Measurements from ENCODE around the gene CORO2A. TPM values are rescaled to one million over a fixed set of nuclear protein-coding genes. Genes with fewer than 3 reads are reported as not detected.
A peak's percentile ranks its signal among the peaks of the same experiment; 100 is the strongest.

CORO2A gene
- total and polyA plus RNA-seq, 2 of the 8 experiments (the other 6 are each of a cell fraction or from before 2014, with no cell fraction given) = 13.7 to 27.9 TPM

- H2BK20ac ChIP-seq (ENCODE audit: low read length) = no peak overlapping the region
- 0 out of 2 replicates have a peak overlapping the region, but pooled peaks have one; percentile 20 for H2AK5ac ChIP-seq (ENCODE audit: low read depth, low read length)
- FAIRE-seq = peak; percentile 78
- no peak overlapping the region for H4K8ac ChIP-seq (ENCODE audit: extremely low read depth, insufficient read depth, low read length)
- H3K56ac ChIP-seq (replicated peaks; ENCODE audit: insufficient read length, low read depth, low read length) = no peak overlapping the region
- H3K36me3 ChIP-seq (ENCODE audit: control insufficient read depth in 2 of 4, insufficient read depth in 4 of 4, low read length in 3 of 4) = peaks cover 0 to 2% (median under 1%) of the 10 kb centered on the region in 4 experiments; a peak in 1 of 8 replicates
- H2BK15ac ChIP-seq (ENCODE audit: low read length) = no peak overlapping the region
- H3K27ac ChIP-seq (ENCODE audit: low read depth, low read length) = no peak overlapping the region
- 82% methylated on average over 9 of the region's 9 CpGs; no CpG with 5 or more reads in 1 of the 2 experiments for WGBS, 2 experiments (ENCODE audit: extremely low coverage in 1 of 2, insufficient coverage in 1 of 2, insufficient read length in 1 of 2, insufficient replicate concordance in 2 of 2, low coverage in 1 of 2, low lambda C conversion rate in 2 of 2, missing lambda C conversion rate in 1 of 2)
- H3K27me3 ChIP-seq (replicated peaks in 1 of 4; ENCODE audit: control insufficient read depth in 3 of 4, extremely low read depth in 1 of 4, insufficient read depth in 3 of 4, low read length in 3 of 4) = no peaks in the 10 kb centered on the region
- H2BK120ac ChIP-seq (replicated peaks; ENCODE audit: low read depth, low read length) = no peak overlapping the region
- DNase-seq (ENCODE audit: low read depth in 1 of 2, low spot score in 2 of 2) = peak in 1 of 2 experiments; percentile 74
- no peak overlapping the region for H3K4me3 ChIP-seq (ENCODE audit: extremely low read depth in 1 of 4, insufficient read depth in 2 of 4, low read depth in 3 of 4, low read length in 4 of 4)
- no peak overlapping the region for H3K18ac ChIP-seq (ENCODE audit: extremely low read depth, low read length)
- H3K79me2 ChIP-seq (ENCODE audit: control insufficient read depth in 1 of 2, insufficient read depth in 2 of 2, low read length in 2 of 2) = no peaks in the 10 kb centered on the region
- H3K14ac ChIP-seq (ENCODE audit: insufficient read length) = no peak overlapping the region
- H3K9ac ChIP-seq (replicated peaks in 1 of 4; ENCODE audit: extremely low read depth in 1 of 4, low read depth in 3 of 4, low read length in 3 of 4) = no peak overlapping the region; a peak in 1 of 7 replicates
- no peak overlapping the region for H2BK5ac ChIP-seq (ENCODE audit: low read depth, low read length)
- no peak overlapping the region for H4K91ac ChIP-seq (replicated peaks; ENCODE audit: insufficient read length, low read length)
- H2AFZ ChIP-seq (ENCODE audit: low read length) = no peak overlapping the region
- no peaks in the 10 kb centered on the region for H4K20me1 ChIP-seq (replicated peaks in 1 of 2; ENCODE audit: control insufficient read depth in 1 of 2, insufficient read depth in 2 of 2, low read length in 2 of 2)
- TF ChIP-seq TCF12 (IDR thresholded peaks at IDR 0.05; ENCODE audit: low read depth, low read length) (no peak), RAD21 (IDR thresholded peaks at IDR 0.05 in 1 of 2, conservative IDR thresholded peaks at IDR 0.05 in 1 of 2; ENCODE audit: low read depth in 2 of 2, low read length in 2 of 2) (peak; percentile 66 to 73), CHD2 (IDR thresholded peaks at IDR 0.05; ENCODE audit: low read length) (no peak), CTCF (IDR thresholded peaks at IDR 0.05; ENCODE audit: control extremely low read depth in 1 of 3, insufficient read depth in 1 of 3, low read depth in 1 of 3, low read length in 3 of 3) (peak; percentile 75 to 94 (median 87))
- CTCF ChIA-PET (ENCODE audit: partially characterized antibody) = interaction anchor here (0.7 to 7.6 kb wide), 17 partner anchors 11 to 321 kb away, joined by 3 to 62 read pairs (median 4); partner anchors contain the start of gene TBC1D2
- H3K4me1 ChIP-seq (replicated peaks in 1 of 4; ENCODE audit: control insufficient read depth in 3 of 4, insufficient read depth in 4 of 4, low read length in 3 of 4) = peaks cover 7 to 25% (median 15%) of the 10 kb centered on the region in 4 experiments
- H3K79me1 ChIP-seq (ENCODE audit: low read depth, low read length) = no peaks in the 10 kb centered on the region
- H2BK12ac ChIP-seq (ENCODE audit: low read depth, low read length) = no peak overlapping the region
- no peak overlapping the region for H3K4ac ChIP-seq (replicated peaks; ENCODE audit: insufficient read length, low read depth, low read length)
- no peak overlapping the region for H3K4me2 ChIP-seq (ENCODE audit: insufficient read depth in 1 of 2, low read depth in 2 of 2, low read length in 2 of 2)
- no peaks in the 10 kb centered on the region for H3K23me2 ChIP-seq (ENCODE audit: low read depth, low read length)
- no peak overlapping the region for H4K5ac ChIP-seq (ENCODE audit: insufficient read length, low read depth, low read length)
- no peak overlapping the region for H3K23ac ChIP-seq (ENCODE audit: insufficient read length)
- POLR2A ChIA-PET (ENCODE audit: partially characterized antibody) = no interaction called here
- H3K9me3 ChIP-seq (ENCODE audit: insufficient read depth in 2 of 2, low read depth in 1 of 2, low read length in 1 of 2) = no peaks in the 10 kb centered on the region
Observed at GRCh38 chr9:98215821-98216220, 23.4 kb upstream of the CORO2A start.
